Suprapubic skin (tissue), 3 donors: ENCODE data around the gene CMTM1.

Experiments used
- EP300 ChIP-seq: sonication (generic); formaldehyde crosslinking; IDR thresholded peaks from one replicate; pipeline ENCODE4 v1.6.1; 2017; ENCODE audit warnings: antibody characterized with exemption
- POLR2A ChIP-seq, 2 donors: fragments of 450-650 bp; IDR thresholded peaks; one replicate each; pipeline ENCODE4 v1.6.1; 2017; ENCODE audit warnings: antibody characterized with exemption in 2 of 2, mild to moderate bottlenecking in 2 of 2, moderate library complexity in 2 of 2
- TF ChIP-seq, protein P1 (sequence below), 2 donors: fragments of 200-600 bp in 1 of 2; fragments of 450-650 bp in 1 of 2; sonication (generic) in 1 of 2; IDR thresholded peaks; one replicate each; pipeline ENCODE4 v1.5.1; 2016 to 2019; ENCODE audit warnings: antibody characterized with exemption in 2 of 2, mild to moderate bottlenecking in 1 of 2, moderate library complexity in 1 of 2

DNA sequence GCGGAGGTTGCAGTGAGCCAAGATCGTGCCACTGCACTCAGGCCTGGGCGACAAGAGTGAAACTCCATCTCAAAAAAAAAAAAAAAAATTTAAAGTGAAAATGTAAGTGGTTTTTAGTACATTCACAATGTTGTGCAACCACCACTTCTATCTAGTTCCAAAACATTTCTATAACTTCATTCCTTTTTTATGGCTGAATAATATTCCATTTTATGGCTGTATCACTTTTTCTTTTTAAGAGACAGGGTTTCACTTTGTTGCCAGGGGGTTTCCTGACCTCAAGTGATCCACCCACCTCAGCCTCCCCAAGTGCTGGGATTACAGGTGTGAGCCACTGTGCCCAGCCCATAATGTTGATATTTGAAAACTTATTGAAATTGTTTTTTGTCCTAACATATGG lies 26.6 kb downstream of the CMTM1 start:
- TF ChIP-seq POLR2A (IDR thresholded peaks at IDR 0.05), result no peak
- no peak for TF ChIP-seq EP300
- TF ChIP-seq, protein P1, sequence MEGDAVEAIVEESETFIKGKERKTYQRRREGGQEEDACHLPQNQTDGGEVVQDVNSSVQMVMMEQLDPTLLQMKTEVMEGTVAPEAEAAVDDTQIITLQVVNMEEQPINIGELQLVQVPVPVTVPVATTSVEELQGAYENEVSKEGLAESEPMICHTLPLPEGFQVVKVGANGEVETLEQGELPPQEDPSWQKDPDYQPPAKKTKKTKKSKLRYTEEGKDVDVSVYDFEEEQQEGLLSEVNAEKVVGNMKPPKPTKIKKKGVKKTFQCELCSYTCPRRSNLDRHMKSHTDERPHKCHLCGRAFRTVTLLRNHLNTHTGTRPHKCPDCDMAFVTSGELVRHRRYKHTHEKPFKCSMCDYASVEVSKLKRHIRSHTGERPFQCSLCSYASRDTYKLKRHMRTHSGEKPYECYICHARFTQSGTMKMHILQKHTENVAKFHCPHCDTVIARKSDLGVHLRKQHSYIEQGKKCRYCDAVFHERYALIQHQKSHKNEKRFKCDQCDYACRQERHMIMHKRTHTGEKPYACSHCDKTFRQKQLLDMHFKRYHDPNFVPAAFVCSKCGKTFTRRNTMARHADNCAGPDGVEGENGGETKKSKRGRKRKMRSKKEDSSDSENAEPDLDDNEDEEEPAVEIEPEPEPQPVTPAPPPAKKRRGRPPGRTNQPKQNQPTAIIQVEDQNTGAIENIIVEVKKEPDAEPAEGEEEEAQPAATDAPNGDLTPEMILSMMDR (IDR thresholded peaks at IDR 0.05), result no peak
